Endodermal cell (in vitro differentiated cells): ENCODE measurements around the gene KCNK13. TPM values are rescaled to one million over a fixed set of nuclear protein-coding genes. Genes with fewer than 3 reads are reported as not detected.
A peak's percentile ranks its signal among the peaks of the same experiment; 100 is the strongest.

Source experiments
- DNase-seq: peaks from one replicate; pipeline ENCODE4 v3.0.0-alpha.2; 2017
- H3K27ac ChIP-seq: 2 replicates; pipeline ENCODE4 v1.5.1; 2013; ENCODE audit warnings: mild to moderate bottlenecking, low read depth, low read length, moderate library complexity
- H3K27me3 ChIP-seq: 2 replicates; pipeline ENCODE4 v1.6.1; 2013; ENCODE audit warnings: mild to moderate bottlenecking, low read length, moderate library complexity; ENCODE audit not compliant: insufficient read depth, control insufficient read depth, poor library complexity, severe bottlenecking
- H3K36me3 ChIP-seq: 2 replicates; pipeline ENCODE4 v1.7.0; 2013; ENCODE audit warnings: mild to moderate bottlenecking, low read length, moderate library complexity; ENCODE audit not compliant: control insufficient read depth, insufficient read depth
- H3K4me1 ChIP-seq: one replicate; pipeline ENCODE4 v1.7.0; 2013; ENCODE audit warnings: low read length; ENCODE audit not compliant: control insufficient read depth, insufficient read depth
- H3K4me3 ChIP-seq: 2 replicates; pipeline ENCODE4 v1.5.1; 2013; ENCODE audit warnings: mild to moderate bottlenecking, low read length, moderate library complexity
- H3K9ac ChIP-seq: 2 replicates; pipeline ENCODE4 v1.6.1; 2013; ENCODE audit warnings: mild to moderate bottlenecking, low read length, moderate library complexity; ENCODE audit not compliant: poor library complexity, severe bottlenecking; ENCODE audit errors: extremely low read depth
- H3K9me3 ChIP-seq: 2 replicates; pipeline ENCODE4 v1.6.1; 2013; ENCODE audit warnings: mild to moderate bottlenecking, low read length, moderate library complexity; ENCODE audit not compliant: control insufficient read depth
- H3K27ac Mint-ChIP-seq: 2 replicates; pipeline ENCODE4 v1.8.0; 2020; ENCODE audit warnings: mixed read lengths
- H3K27me3 Mint-ChIP-seq: 2 replicates; pipeline ENCODE4 v1.8.0; 2021; ENCODE audit warnings: mild to moderate bottlenecking, mixed read lengths; ENCODE audit not compliant: insufficient read depth
- H3K36me3 Mint-ChIP-seq: 2 replicates; pipeline ENCODE4 v1.8.0; 2020; ENCODE audit warnings: low read depth, mixed read lengths
- H3K4me1 Mint-ChIP-seq: 2 replicates; pipeline ENCODE4 v1.8.0; 2020; ENCODE audit warnings: mixed read lengths
- H3K4me3 Mint-ChIP-seq: 2 replicates; pipeline ENCODE4 v1.8.0; 2020; ENCODE audit warnings: mild to moderate bottlenecking, moderate library complexity, mixed read lengths
- H3K9me3 Mint-ChIP-seq: 2 replicates; pipeline ENCODE4 v1.8.0; 2020; ENCODE audit warnings: mild to moderate bottlenecking, mixed read lengths
- CTCF ChIP-seq: fragments of 200-600 bp; sonication (generic); conservative IDR thresholded peaks from 2 replicates; pipeline ENCODE4 v1.5.0; 2021; ENCODE audit warnings: antibody characterized with exemption, mild to moderate bottlenecking
- WGBS, 2 experiments: methylation state at CpG; one replicate each; pipeline versions ENCODE4 v1.1.5 to v1.1.7; 2013; ENCODE audit warnings: missing lambda C conversion rate in 2 of 2, mixed read lengths in 1 of 2; ENCODE audit not compliant: insufficient coverage in 1 of 2, insufficient read length in 1 of 2; 5-methylcytosine and 5-hydroxymethylcytosine counted together
- total RNA-seq, 2 donors: library from RNA; stranded (reverse); fragmentation: NEBNext Ultra II Directional in 1 of 2; extraction: Animal tissue kit (Norgen Biotek cat#: 25700) in 1 of 2; gene quantifications; 2 replicates in 1 of 2; 3 replicates in 1 of 2; pipeline ENCODE4 v1.2.1, GENCODE V29; 2021

Gene KCNK13
- total RNA-seq, 2 donors from 2014 or later, result 0.58 to 1.3 TPM

GRCh38 chr14:90062127-90062794 lies 467 bp downstream of the KCNK13 start:
- no peak for TF ChIP-seq CTCF
- Histone ChIP-seq H3K27me3 (peaks cover 82% of the 10 kb centered on the region), H3K36me3 (no peaks in the 10 kb centered on the region), H3K9ac (no peak overlapping the region), H3K4me3 (peak overlapping the region; percentile 52), H3K27ac (no peak overlapping the region), H3K9me3 (no peaks in the 10 kb centered on the region), H3K4me1 (no peaks in the 10 kb centered on the region)
- H3K4me3 Mint-ChIP-seq, result peak overlapping the region; percentile 65
- no peaks in the 10 kb centered on the region for H3K9me3 Mint-ChIP-seq
- DNase-seq, result peak; percentile 81
- H3K36me3 Mint-ChIP-seq, result no peaks in the 10 kb centered on the region
- 2 to 3% methylated on average over 34 to 63 of the region's 63 CpGs for WGBS, 2 experiments
- H3K27me3 Mint-ChIP-seq, result peaks cover 81% of the 10 kb centered on the region
- H3K4me1 Mint-ChIP-seq, result peaks cover 13% of the 10 kb centered on the region
- H3K27ac Mint-ChIP-seq, result no peak overlapping the region

- H3K27ac Mint-ChIP-seq, result no peak overlapping the region
- Histone ChIP-seq H3K4me1 (no peaks in the 10 kb centered on the region), H3K9ac (no peak overlapping the region), H3K27ac (no peak overlapping the region), H3K36me3 (no peaks in the 10 kb centered on the region), H3K4me3 (peak overlapping the region; percentile 52), H3K9me3 (no peaks in the 10 kb centered on the region), H3K27me3 (peaks cover 79% of the 10 kb centered on the region)
- no peaks in the 10 kb centered on the region for H3K9me3 Mint-ChIP-seq
- WGBS, 2 experiments, result 31 to 47% methylated on average over 6 to 11 of the region's 11 CpGs
- peaks cover 13% of the 10 kb centered on the region for H3K4me1 Mint-ChIP-seq
- peaks cover 84% of the 10 kb centered on the region for H3K27me3 Mint-ChIP-seq
- no peak for TF ChIP-seq CTCF
- DNase-seq, result no peak
- no peaks in the 10 kb centered on the region for H3K36me3 Mint-ChIP-seq
- H3K4me3 Mint-ChIP-seq, result peak overlapping the region; percentile 65
Observed at GRCh38 chr14:90062822-90063539, 1.2 kb downstream of the KCNK13 start.

DNA sequence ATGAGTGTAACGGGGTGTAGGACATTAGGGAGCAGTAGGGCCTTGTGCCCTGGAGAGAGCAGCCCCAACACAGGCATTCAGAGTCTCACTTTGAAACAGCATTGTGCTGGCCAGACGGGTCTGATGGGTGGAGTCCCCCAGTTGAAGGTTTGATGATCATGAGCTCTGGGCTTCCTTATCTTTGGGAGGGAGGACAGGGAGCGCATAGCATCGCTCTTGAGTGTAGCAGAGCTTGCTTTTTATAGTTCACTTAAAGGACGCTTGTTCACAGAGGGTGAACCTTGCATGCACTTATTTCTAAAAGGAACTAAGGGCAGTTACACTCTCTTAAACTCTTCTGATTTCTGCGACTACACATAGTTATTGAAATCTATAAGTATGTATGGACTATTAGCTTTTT lies 10.6 kb downstream of the KCNK13 start:
- DNase-seq, result no peak
- Mint-ChIP-seq H3K4me3 (no peak overlapping the region), H3K9me3 (no peaks in the 10 kb centered on the region), H3K27me3 (peaks cover 46% of the 10 kb centered on the region), H3K36me3 (no peaks in the 10 kb centered on the region), H3K27ac (no peak overlapping the region), H3K4me1 (no peaks in the 10 kb centered on the region)
- H3K36me3 ChIP-seq, result no peaks in the 10 kb centered on the region
- peaks cover 29% of the 10 kb centered on the region for H3K27me3 ChIP-seq
- no peak for TF ChIP-seq CTCF
- no peak overlapping the region for H3K27ac ChIP-seq
- no peaks in the 10 kb centered on the region for H3K9me3 ChIP-seq
- whole genome bisulfite sequencing, 2 experiments, result 90% methylated on average over 4 to 5 of the region's 6 CpGs
- no peak overlapping the region for H3K4me3 ChIP-seq
- no peak overlapping the region for H3K9ac ChIP-seq
- no peaks in the 10 kb centered on the region for H3K4me1 ChIP-seq
